Measurements from ENCODE around the gene MSX2.

DNA sequence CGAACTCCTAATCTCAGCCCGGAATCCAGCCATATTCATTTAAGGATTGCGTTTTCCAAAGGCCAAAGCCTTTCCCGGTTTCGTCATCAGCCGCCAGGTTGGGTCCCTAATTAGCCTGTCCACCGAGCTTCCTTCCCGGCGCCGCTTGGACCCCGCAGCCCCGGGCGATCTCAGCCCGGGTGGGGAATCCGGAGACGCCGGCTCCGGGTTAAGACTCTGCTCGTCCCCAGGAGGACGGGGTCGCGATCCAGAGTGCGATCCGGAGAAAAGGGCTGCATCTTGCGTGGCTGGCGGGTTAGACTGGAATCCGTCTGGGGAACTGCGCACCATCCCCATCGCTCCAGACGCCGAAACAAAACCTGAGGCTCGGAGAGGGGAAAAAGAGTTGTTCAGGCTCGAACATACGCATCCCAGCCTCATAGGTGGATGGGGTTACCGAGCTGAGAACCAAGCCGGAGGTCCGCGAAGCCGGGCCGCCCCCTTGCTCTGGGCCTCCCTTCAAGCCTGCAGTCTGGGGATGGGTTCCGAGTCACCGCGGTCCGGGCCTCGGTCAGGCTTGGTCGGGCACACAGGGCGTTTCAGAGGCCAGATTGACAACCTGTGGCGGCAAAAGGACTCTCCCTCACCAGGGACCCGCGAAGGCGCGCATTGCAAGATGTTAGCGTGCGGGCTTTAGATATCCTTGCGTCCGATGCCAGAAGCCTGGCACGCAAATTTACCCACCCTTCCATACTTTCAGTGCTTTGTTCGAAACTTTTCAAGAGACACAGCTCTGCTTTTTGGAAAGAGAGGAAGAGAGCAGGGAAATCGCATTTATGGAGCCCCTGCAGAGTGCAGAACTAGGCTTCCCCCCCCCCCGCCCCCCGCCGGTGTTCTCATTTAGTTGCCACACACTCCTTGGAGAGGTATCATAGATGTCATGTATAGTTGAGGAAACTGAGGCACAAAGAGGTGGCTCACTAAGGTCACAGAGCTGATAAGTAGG, 7.9 kb downstream of the MSX2 start:
- TF ChIP-seq EZH2 (IDR thresholded peaks at IDR 0.05; ENCODE audit: low read depth, low read length, severe bottlenecking) (peak; percentile 100), POLR2AphosphoS5 (IDR thresholded peaks at IDR 0.05; ENCODE audit: low read depth, low read length) (no peak)
- TF ChIP-seq, protein P1, sequence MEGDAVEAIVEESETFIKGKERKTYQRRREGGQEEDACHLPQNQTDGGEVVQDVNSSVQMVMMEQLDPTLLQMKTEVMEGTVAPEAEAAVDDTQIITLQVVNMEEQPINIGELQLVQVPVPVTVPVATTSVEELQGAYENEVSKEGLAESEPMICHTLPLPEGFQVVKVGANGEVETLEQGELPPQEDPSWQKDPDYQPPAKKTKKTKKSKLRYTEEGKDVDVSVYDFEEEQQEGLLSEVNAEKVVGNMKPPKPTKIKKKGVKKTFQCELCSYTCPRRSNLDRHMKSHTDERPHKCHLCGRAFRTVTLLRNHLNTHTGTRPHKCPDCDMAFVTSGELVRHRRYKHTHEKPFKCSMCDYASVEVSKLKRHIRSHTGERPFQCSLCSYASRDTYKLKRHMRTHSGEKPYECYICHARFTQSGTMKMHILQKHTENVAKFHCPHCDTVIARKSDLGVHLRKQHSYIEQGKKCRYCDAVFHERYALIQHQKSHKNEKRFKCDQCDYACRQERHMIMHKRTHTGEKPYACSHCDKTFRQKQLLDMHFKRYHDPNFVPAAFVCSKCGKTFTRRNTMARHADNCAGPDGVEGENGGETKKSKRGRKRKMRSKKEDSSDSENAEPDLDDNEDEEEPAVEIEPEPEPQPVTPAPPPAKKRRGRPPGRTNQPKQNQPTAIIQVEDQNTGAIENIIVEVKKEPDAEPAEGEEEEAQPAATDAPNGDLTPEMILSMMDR (IDR thresholded peaks at IDR 0.05; ENCODE audit: control extremely low read depth in 1 of 3, insufficient read depth in 1 of 3, low read depth in 1 of 3, low read length in 3 of 3): no peak
